Measurements from ENCODE around the gene THTPA.

Gene THTPA

GRCh38 chr14:23555882-23556699, at the start of gene THTPA:
Gene THTPA, plus strand, starts transcription at chr14:23556271. Its CDS starts 487 bp downstream, at chr14:23556758.
- H3K27me3 Mint-ChIP-seq, result no peaks in the 10 kb centered on the region
- no peaks in the 10 kb centered on the region for H3K9me3 Mint-ChIP-seq
- CTCF ChIA-PET, result interaction anchor here (0.6 to 15.2 kb wide), 5 partner anchors 11 to 1461 kb away, joined by 3 to 238 read pairs (median 5); partner anchors contain the start of gene AP1G2
- H3K36me3 Mint-ChIP-seq, result peaks cover 25% of the 10 kb centered on the region
- peaks cover 51% of the 10 kb centered on the region for H3K4me1 Mint-ChIP-seq
- DNase-seq, result peak; percentile 97
- H3K4me3 Mint-ChIP-seq, result peak within 1 kb of the TSS; percentile 95
- peak within 1 kb of the TSS; percentile 91 for H3K27ac Mint-ChIP-seq

GRCh38 chr14:23512156-23512555, 43.9 kb upstream of the THTPA start:
- peak overlapping the region; percentile 29 for H3K27ac Mint-ChIP-seq
- CTCF ChIA-PET, result interaction anchor here (1.5 to 2.1 kb wide), 2 partner anchors 34 to 48 kb away, joined by 4 to 6 read pairs; no protein-coding TSS in a partner anchor
- peak; percentile 34 for DNase-seq

GRCh38 chr14:23513005-23513817, 42.9 kb upstream of the THTPA start:
- Mint-ChIP-seq H3K9me3 (no peaks in the 10 kb centered on the region), H3K4me3 (no peak overlapping the region), H3K27me3 (peaks cover 10% of the 10 kb centered on the region), H3K27ac (no peak overlapping the region), H3K4me1 (peaks cover 9% of the 10 kb centered on the region), H3K36me3 (no peaks in the 10 kb centered on the region)
- no peak for DNase-seq
- CTCF ChIA-PET, result interaction anchor here (2.1 kb wide), 1 partner anchor 35 kb away, joined by 6 read pairs; no protein-coding TSS in a partner anchor

More at GRCh38 chr14:23512156-23512555, 43.9 kb upstream of the THTPA start:
- Mint-ChIP-seq H3K4me1 (peaks cover 9% of the 10 kb centered on the region), H3K36me3 (no peaks in the 10 kb centered on the region), H3K9me3 (no peaks in the 10 kb centered on the region), H3K4me3 (peak overlapping the region; percentile 59), H3K27me3 (peaks cover 10% of the 10 kb centered on the region)

GRCh38 chr14:23513818-23514643, 42.0 kb upstream of the THTPA start:
- CTCF ChIA-PET, result no interaction called here
- DNase-seq, result no peak
- H3K4me3 Mint-ChIP-seq, result no peak overlapping the region
- H3K9me3 Mint-ChIP-seq, result no peaks in the 10 kb centered on the region
- H3K27ac Mint-ChIP-seq, result peak overlapping the region; percentile 16
- H3K36me3 Mint-ChIP-seq, result no peaks in the 10 kb centered on the region
- H3K27me3 Mint-ChIP-seq, result peaks cover 10% of the 10 kb centered on the region
- peaks cover 9% of the 10 kb centered on the region for H3K4me1 Mint-ChIP-seq

- H3K4me1 Mint-ChIP-seq, result peaks cover 9% of the 10 kb centered on the region
- no peak for DNase-seq
- H3K27ac Mint-ChIP-seq, result no peak overlapping the region
- CTCF ChIA-PET, result no interaction called here
- H3K4me3 Mint-ChIP-seq, result no peak overlapping the region
- H3K36me3 Mint-ChIP-seq, result no peaks in the 10 kb centered on the region
- H3K9me3 Mint-ChIP-seq, result no peaks in the 10 kb centered on the region
- peaks cover 10% of the 10 kb centered on the region for H3K27me3 Mint-ChIP-seq
Measured at GRCh38 chr14:23514644-23514957, 41.5 kb upstream of the THTPA start.

GRCh38 chr14:23517650-23518326, 38.3 kb upstream of the THTPA start:
- Mint-ChIP-seq H3K4me3 (no peak overlapping the region), H3K27me3 (peaks cover 10% of the 10 kb centered on the region), H3K27ac (no peak overlapping the region), H3K4me1 (no peaks in the 10 kb centered on the region), H3K36me3 (no peaks in the 10 kb centered on the region), H3K9me3 (no peaks in the 10 kb centered on the region)
- CTCF ChIA-PET, result interaction anchor here (0.6 kb wide), 1 partner anchor 396 kb away, joined by 3 read pairs; no protein-coding TSS in a partner anchor
- no peak for DNase-seq

- no peaks in the 10 kb centered on the region for H3K36me3 Mint-ChIP-seq
- CTCF ChIA-PET, result no interaction called here
- H3K4me3 Mint-ChIP-seq, result no peak overlapping the region
- H3K27ac Mint-ChIP-seq, result no peak overlapping the region
- peaks cover 6% of the 10 kb centered on the region for H3K27me3 Mint-ChIP-seq
- DNase-seq, result no peak
- no peaks in the 10 kb centered on the region for H3K4me1 Mint-ChIP-seq
- H3K9me3 Mint-ChIP-seq, result no peaks in the 10 kb centered on the region
Measured at GRCh38 chr14:23518709-23519108, 37.4 kb upstream of the THTPA start.

GRCh38 chr14:23520899-23521533, 35.1 kb upstream of the THTPA start:
- DNase-seq, result no peak
- Mint-ChIP-seq H3K36me3 (no peaks in the 10 kb centered on the region), H3K4me1 (no peaks in the 10 kb centered on the region), H3K4me3 (no peak overlapping the region), H3K27ac (no peak overlapping the region), H3K27me3 (no peaks in the 10 kb centered on the region), H3K9me3 (no peaks in the 10 kb centered on the region)
- CTCF ChIA-PET, result interaction anchor here (0.7 kb wide), 1 partner anchor 43 kb away, joined by 3 read pairs; no protein-coding TSS in a partner anchor

GRCh38 chr14:23521785-23522640, 34.1 kb upstream of the THTPA start:
- no peaks in the 10 kb centered on the region for H3K36me3 Mint-ChIP-seq
- H3K4me1 Mint-ChIP-seq, result no peaks in the 10 kb centered on the region
- H3K27ac Mint-ChIP-seq, result no peak overlapping the region
- no peaks in the 10 kb centered on the region for H3K9me3 Mint-ChIP-seq
- no peak overlapping the region for H3K4me3 Mint-ChIP-seq
- CTCF ChIA-PET, result interaction anchor here (1.3 kb wide), 1 partner anchor 18 kb away, joined by 5 read pairs; no protein-coding TSS in a partner anchor
- H3K27me3 Mint-ChIP-seq, result no peaks in the 10 kb centered on the region
- no peak for DNase-seq

GRCh38 chr14:23522643-23523198, 33.4 kb upstream of the THTPA start:
- Mint-ChIP-seq H3K4me3 (no peak overlapping the region), H3K4me1 (no peaks in the 10 kb centered on the region), H3K36me3 (no peaks in the 10 kb centered on the region), H3K27me3 (no peaks in the 10 kb centered on the region), H3K9me3 (no peaks in the 10 kb centered on the region), H3K27ac (no peak overlapping the region)
- CTCF ChIA-PET, result interaction anchor here (1.3 kb wide), 1 partner anchor 17 kb away, joined by 5 read pairs; no protein-coding TSS in a partner anchor
- DNase-seq, result no peak

- no peaks in the 10 kb centered on the region for H3K36me3 Mint-ChIP-seq
- H3K27me3 Mint-ChIP-seq, result no peaks in the 10 kb centered on the region
- no peaks in the 10 kb centered on the region for H3K4me1 Mint-ChIP-seq
- no peaks in the 10 kb centered on the region for H3K9me3 Mint-ChIP-seq
- CTCF ChIA-PET, result interaction anchor here (1.3 kb wide), 1 partner anchor 16 kb away, joined by 5 read pairs; no protein-coding TSS in a partner anchor
- DNase-seq, result no peak
- H3K27ac Mint-ChIP-seq, result no peak overlapping the region
- no peak overlapping the region for H3K4me3 Mint-ChIP-seq
Measured at GRCh38 chr14:23523229-23524016, 32.6 kb upstream of the THTPA start.

Data from activated naive CD4-positive, alpha-beta T cell treated with anti-CD3 and anti-CD28 coated beads, Interleukin-2, amount 10 ng/mL, durations not matched to agents 7 days and 5 days (primary cell).